Neural cell (in vitro differentiated cells): ENCODE results near the gene CLASP1. TPM values are rescaled to one million over a fixed set of nuclear protein-coding genes. Genes with fewer than 3 reads are reported as not detected.

Experiments
- H2AFZ ChIP-seq: fragments of 200-600, 300-800 bp; sonication (generic), shearing (Covaris generic); 2 replicates; pipeline ENCODE4 v1.6.0; 2014; ENCODE audit warnings: low read depth, mild to moderate bottlenecking, antibody characterized with exemption, low read length, moderate library complexity
- H3F3A ChIP-seq: fragments of 200-600 bp; shearing (Covaris generic); 2 replicates; pipeline ENCODE4 v1.6.1; 2016; ENCODE audit warnings: mild to moderate bottlenecking, moderate library complexity, mixed read lengths, antibody characterized with exemption, low read length; ENCODE audit not compliant: insufficient read depth, poor library complexity, severe bottlenecking
- H3K27ac ChIP-seq: fragments of 200-600, 300-800 bp; sonication (generic), shearing (Covaris generic); 2 replicates; pipeline ENCODE4 v1.5.1; 2014; ENCODE audit warnings: mild to moderate bottlenecking, low read length, moderate library complexity
- H3K27me3 ChIP-seq: fragments of 300-800, 200-600 bp; sonication (generic), shearing (Covaris generic); 2 replicates; pipeline ENCODE4 v1.6.0; 2014; ENCODE audit warnings: mild to moderate bottlenecking, low read depth, low read length, moderate library complexity; ENCODE audit not compliant: insufficient read depth
- H3K36me3 ChIP-seq: fragments of 300-800, 200-600 bp; sonication (generic), shearing (Covaris generic); 2 replicates; pipeline ENCODE4 v1.5.1; 2014; ENCODE audit warnings: mild to moderate bottlenecking, antibody characterized with exemption, low read length, moderate library complexity; ENCODE audit not compliant: insufficient read depth
- H3K4me2 ChIP-seq: fragments of 300-800, 200-600 bp; sonication (generic), shearing (Covaris generic); 2 replicates; pipeline ENCODE4 v1.6.0; 2014; ENCODE audit warnings: mild to moderate bottlenecking, low read length
- H3K4me3 ChIP-seq: fragments of 300-800, 200-600 bp; sonication (generic), shearing (Covaris generic); 2 replicates; pipeline ENCODE4 v1.5.1; 2014; ENCODE audit warnings: mild to moderate bottlenecking, low read length, moderate library complexity
- H3K79me2 ChIP-seq: fragments of 200-600 bp; shearing (Covaris generic); replicated peaks from 2 replicates; pipeline ENCODE4 v1.6.0; 2014; ENCODE audit warnings: mild to moderate bottlenecking, low read length, moderate library complexity; ENCODE audit not compliant: insufficient read depth
- H3K9ac ChIP-seq: fragments of 300-800, 200-600 bp; sonication (generic), shearing (Covaris generic); 2 replicates; pipeline ENCODE4 v1.6.1; 2016; ENCODE audit warnings: mild to moderate bottlenecking, low read length, mixed read lengths
- H3K9me2 ChIP-seq: fragments of 200-600 bp; shearing (Covaris generic); 2 replicates; pipeline ENCODE4 v1.6.1; 2016; ENCODE audit warnings: mild to moderate bottlenecking, low read length, mixed read lengths; ENCODE audit not compliant: insufficient read depth
- H3K9me3 ChIP-seq: fragments of 200-600, 300-800 bp; sonication (generic), shearing (Covaris generic); 2 replicates; pipeline ENCODE4 v1.6.1; 2016; ENCODE audit warnings: mild to moderate bottlenecking, mixed run types, low read length, moderate library complexity, mixed read lengths
- H4K20me1 ChIP-seq: fragments of 200-600 bp; shearing (Covaris generic); 2 replicates; pipeline ENCODE4 v1.6.1; 2016; ENCODE audit warnings: mild to moderate bottlenecking, mixed run types; ENCODE audit not compliant: insufficient read depth
- EP300 ChIP-seq: fragments of 450-650 bp; conservative IDR thresholded peaks from 2 replicates; pipeline ENCODE4 v1.6.1; 2014; ENCODE audit warnings: antibody characterized with exemption, mild to moderate bottlenecking, moderate library complexity; ENCODE audit not compliant: poor library complexity, severe bottlenecking
- EZH2 ChIP-seq: fragments of 200-600, 300-800 bp; shearing (Covaris generic), sonication (generic); IDR thresholded peaks from 2 replicates; pipeline ENCODE4 v1.6.1; 2014; ENCODE audit warnings: antibody characterized with exemption, low read length, borderline replicate concordance, mild to moderate bottlenecking; ENCODE audit not compliant: insufficient read depth, poor library complexity, severe bottlenecking
- MXI1 ChIP-seq: fragments of 450-650 bp; conservative IDR thresholded peaks from 2 replicates; pipeline ENCODE4 v1.6.1; 2014; ENCODE audit warnings: antibody characterized with exemption, mild to moderate bottlenecking; ENCODE audit not compliant: poor library complexity, severe bottlenecking
- POLR2AphosphoS5 ChIP-seq: IDR thresholded peaks from 2 replicates; pipeline ENCODE4 v1.6.1; 2012
- RAD21 ChIP-seq: fragments of 450-650 bp; conservative IDR thresholded peaks from 2 replicates; pipeline ENCODE4 v1.6.1; 2014; ENCODE audit warnings: antibody characterized with exemption, mild to moderate bottlenecking, moderate library complexity
- SMC3 ChIP-seq: fragments of 450-650 bp; conservative IDR thresholded peaks from 2 replicates; pipeline ENCODE4 v1.6.1; 2014; ENCODE audit warnings: antibody characterized with exemption, mild to moderate bottlenecking, moderate library complexity; ENCODE audit not compliant: poor library complexity
- TAF1 ChIP-seq: IDR thresholded peaks from 2 replicates; pipeline ENCODE4 v1.6.1; 2012; ENCODE audit warnings: low read depth
- polyA plus RNA-seq: library from polyadenylated mRNA; depleted of rRNA; stranded (reverse); fragments of >200 nt; gene quantifications from 2 replicates; pipeline ENCODE4 v1.2.3, GENCODE V29; 2014
- TF ChIP-seq, protein P1 (sequence below): IDR thresholded peaks from 2 replicates; pipeline ENCODE4 v1.6.1; 2012; ENCODE audit warnings: borderline replicate concordance
- TF ChIP-seq, protein P2 (sequence below): fragments of 450-650 bp; IDR thresholded peaks from 2 replicates; pipeline ENCODE4 v1.5.1; 2014; ENCODE audit warnings: antibody characterized with exemption, mild to moderate bottlenecking, moderate library complexity; ENCODE audit not compliant: poor library complexity, severe bottlenecking

The CLASP1 gene
- polyA plus RNA-seq, 1 donor from 2014 or later = 41.3 TPM

DNA sequence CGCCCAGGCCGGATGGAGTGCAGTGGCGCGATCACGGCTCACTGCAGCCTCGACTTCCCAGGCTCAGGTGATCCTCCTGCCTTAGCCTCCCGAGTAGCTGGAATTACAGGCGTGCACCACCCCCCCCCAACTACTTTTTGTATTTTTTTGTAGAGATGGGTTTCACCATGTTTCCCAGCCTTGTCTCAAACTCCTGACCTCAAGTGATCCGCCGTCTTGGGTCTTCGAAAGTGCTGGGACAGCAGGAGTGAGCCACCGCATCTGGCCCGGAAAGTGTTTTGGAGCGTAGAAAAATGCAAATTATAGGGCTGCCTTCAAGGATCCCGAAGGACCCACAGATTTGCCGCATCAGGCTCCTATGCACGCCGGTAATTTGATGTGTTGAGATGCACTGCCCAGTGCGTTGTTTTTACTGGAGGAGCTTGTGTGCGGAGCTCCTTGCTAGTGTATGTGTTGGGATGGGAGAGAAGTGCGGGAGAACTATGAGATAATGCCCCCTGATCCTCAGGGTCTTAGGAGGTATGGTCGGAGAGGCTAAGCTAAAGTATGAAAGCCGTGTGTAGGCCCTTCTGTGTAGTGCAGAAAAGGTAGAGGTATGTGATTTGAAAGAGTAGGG is 1.2 kb upstream of the CLASP1 start:
- peak overlapping the region; percentile 95 for H2AFZ ChIP-seq
- peaks cover 45% of the 10 kb centered on the region for H3K79me2 ChIP-seq
- H3K4me2 ChIP-seq = peak overlapping the region; percentile 40
- TF ChIP-seq EZH2 (no peak), TAF1 (no peak), RAD21 (no peak)
- H3K9me3 ChIP-seq = no peaks in the 10 kb centered on the region
- H3K27ac ChIP-seq = peak overlapping the region; percentile 93
- H3K9me2 ChIP-seq = no peaks in the 10 kb centered on the region
- H4K20me1 ChIP-seq = no peaks in the 10 kb centered on the region
- H3K4me3 ChIP-seq = peak overlapping the region; percentile 89
- H3K36me3 ChIP-seq = no peaks in the 10 kb centered on the region
- H3K27me3 ChIP-seq = no peaks in the 10 kb centered on the region
- H3F3A ChIP-seq = peaks cover 2% of the 10 kb centered on the region
- H3K9ac ChIP-seq = peak overlapping the region; percentile 93

DNA sequence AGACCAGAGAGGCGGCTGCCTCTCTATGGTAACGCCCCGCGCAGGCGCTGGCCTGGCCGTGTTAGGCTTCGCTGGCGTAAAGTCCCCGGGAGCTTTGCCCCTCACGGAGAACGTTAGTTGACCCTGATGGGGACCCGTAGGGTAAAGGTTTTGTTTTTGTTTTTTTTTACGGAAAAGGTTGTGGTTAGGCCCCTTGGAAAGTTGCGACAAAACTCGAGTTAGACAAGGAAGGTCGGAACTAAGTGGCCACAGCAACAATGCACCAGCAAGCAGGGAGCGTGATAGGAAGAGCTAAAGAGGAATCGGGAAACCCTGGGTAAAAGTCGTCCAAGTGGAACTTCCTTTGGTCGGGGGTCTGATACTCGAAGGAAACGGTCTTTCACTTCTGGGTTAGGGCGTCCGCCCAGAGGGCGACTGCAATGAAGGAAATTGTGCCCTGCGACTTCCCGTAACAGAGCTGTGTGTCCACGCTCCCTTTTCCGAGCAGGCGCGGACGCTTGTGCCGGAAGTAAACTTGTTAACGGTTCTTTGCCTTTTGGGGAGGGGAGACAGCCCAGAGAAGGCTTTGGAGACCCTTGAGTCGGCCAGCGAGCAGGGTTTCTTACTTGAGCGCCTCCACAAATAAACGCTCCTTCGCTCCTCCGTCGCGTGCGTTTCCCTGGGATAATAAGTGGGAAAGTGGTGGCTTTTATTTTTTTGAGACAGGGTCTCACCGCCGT is 493 bp upstream of the CLASP1 start:
- H3K4me3 ChIP-seq = peak overlapping the region; percentile 89
- H3K27me3 ChIP-seq = no peaks in the 10 kb centered on the region
- H3K9me3 ChIP-seq = no peaks in the 10 kb centered on the region
- H4K20me1 ChIP-seq = no peaks in the 10 kb centered on the region
- H3K9me2 ChIP-seq = no peaks in the 10 kb centered on the region
- peak overlapping the region; percentile 93 for H3K9ac ChIP-seq
- H3K79me2 ChIP-seq = peaks cover 52% of the 10 kb centered on the region
- peak overlapping the region; percentile 95 for H2AFZ ChIP-seq
- H3K36me3 ChIP-seq = no peaks in the 10 kb centered on the region
- H3K4me2 ChIP-seq = peak overlapping the region; percentile 46
- TF ChIP-seq EZH2 = no peak
- TF ChIP-seq POLR2AphosphoS5 = no peak
- TF ChIP-seq, protein P1, sequence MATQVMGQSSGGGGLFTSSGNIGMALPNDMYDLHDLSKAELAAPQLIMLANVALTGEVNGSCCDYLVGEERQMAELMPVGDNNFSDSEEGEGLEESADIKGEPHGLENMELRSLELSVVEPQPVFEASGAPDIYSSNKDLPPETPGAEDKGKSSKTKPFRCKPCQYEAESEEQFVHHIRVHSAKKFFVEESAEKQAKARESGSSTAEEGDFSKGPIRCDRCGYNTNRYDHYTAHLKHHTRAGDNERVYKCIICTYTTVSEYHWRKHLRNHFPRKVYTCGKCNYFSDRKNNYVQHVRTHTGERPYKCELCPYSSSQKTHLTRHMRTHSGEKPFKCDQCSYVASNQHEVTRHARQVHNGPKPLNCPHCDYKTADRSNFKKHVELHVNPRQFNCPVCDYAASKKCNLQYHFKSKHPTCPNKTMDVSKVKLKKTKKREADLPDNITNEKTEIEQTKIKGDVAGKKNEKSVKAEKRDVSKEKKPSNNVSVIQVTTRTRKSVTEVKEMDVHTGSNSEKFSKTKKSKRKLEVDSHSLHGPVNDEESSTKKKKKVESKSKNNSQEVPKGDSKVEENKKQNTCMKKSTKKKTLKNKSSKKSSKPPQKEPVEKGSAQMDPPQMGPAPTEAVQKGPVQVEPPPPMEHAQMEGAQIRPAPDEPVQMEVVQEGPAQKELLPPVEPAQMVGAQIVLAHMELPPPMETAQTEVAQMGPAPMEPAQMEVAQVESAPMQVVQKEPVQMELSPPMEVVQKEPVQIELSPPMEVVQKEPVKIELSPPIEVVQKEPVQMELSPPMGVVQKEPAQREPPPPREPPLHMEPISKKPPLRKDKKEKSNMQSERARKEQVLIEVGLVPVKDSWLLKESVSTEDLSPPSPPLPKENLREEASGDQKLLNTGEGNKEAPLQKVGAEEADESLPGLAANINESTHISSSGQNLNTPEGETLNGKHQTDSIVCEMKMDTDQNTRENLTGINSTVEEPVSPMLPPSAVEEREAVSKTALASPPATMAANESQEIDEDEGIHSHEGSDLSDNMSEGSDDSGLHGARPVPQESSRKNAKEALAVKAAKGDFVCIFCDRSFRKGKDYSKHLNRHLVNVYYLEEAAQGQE = peak; percentile 67
- no peak for TF ChIP-seq TAF1
- TF ChIP-seq RAD21 = peak; percentile 21
- TF ChIP-seq, protein P2, sequence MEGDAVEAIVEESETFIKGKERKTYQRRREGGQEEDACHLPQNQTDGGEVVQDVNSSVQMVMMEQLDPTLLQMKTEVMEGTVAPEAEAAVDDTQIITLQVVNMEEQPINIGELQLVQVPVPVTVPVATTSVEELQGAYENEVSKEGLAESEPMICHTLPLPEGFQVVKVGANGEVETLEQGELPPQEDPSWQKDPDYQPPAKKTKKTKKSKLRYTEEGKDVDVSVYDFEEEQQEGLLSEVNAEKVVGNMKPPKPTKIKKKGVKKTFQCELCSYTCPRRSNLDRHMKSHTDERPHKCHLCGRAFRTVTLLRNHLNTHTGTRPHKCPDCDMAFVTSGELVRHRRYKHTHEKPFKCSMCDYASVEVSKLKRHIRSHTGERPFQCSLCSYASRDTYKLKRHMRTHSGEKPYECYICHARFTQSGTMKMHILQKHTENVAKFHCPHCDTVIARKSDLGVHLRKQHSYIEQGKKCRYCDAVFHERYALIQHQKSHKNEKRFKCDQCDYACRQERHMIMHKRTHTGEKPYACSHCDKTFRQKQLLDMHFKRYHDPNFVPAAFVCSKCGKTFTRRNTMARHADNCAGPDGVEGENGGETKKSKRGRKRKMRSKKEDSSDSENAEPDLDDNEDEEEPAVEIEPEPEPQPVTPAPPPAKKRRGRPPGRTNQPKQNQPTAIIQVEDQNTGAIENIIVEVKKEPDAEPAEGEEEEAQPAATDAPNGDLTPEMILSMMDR = no peak
- peak; percentile 40 for TF ChIP-seq EP300
- peak; percentile 95 for TF ChIP-seq MXI1
- TF ChIP-seq SMC3 = no peak
- peaks cover 2% of the 10 kb centered on the region for H3F3A ChIP-seq
- peak overlapping the region; percentile 93 for H3K27ac ChIP-seq
